Stimulated activated CD4-positive, alpha-beta T cell treated with anti-CD3 and anti-CD28 coated beads, TNF-alpha, amount 100 ng/mL, for 24 hours (primary cell): ENCODE measurements around the gene TLX2.

ENCODE experiments used
- DNase-seq, 3 experiments: peaks; one replicate each; pipeline ENCODE4 v3.0.0-alpha.2; 2020; ENCODE audit warnings: low read depth in 3 of 3

Gene TLX2

DNA sequence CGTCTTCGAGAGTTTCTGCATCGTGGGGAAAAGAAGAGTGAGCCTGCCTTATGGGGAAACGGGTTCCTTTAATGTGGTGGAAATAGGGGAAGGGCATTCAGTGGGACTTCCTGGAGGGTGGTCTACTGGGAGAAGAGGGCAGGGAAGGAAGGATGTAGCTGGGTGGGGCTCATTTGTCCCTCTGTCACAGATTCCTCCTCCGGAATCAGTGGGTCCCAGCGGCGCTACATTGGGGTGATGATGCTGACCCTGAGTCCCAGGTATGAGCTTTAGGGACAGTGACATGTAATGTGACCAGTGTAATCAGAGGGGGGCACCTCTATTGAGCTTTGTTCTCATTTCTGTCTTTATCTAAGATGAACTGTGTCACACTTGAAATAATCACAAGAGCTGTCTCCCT lies 17.4 kb downstream of the TLX2 start:
- DNase-seq, result no peak

DNA sequence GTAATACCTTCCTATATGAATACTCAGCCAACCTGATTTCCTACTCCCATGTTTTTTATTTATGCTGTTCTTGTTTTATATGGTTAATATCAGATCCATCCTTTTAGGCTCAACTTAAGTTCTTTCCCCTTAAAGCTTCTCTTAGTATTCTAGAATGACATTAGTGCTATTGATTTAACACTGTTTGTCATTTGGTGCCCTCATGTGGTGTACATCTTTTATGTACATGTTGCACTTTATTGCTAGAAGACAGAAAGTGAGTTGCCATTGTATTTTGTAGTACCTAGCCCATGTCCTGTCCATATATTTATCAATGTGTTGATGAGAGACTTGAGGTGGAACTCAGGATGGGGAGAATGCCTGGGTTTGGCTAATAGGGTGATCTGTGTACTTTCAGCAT lies 18.0 kb downstream of the TLX2 start:
- no peak for DNase-seq

DNA sequence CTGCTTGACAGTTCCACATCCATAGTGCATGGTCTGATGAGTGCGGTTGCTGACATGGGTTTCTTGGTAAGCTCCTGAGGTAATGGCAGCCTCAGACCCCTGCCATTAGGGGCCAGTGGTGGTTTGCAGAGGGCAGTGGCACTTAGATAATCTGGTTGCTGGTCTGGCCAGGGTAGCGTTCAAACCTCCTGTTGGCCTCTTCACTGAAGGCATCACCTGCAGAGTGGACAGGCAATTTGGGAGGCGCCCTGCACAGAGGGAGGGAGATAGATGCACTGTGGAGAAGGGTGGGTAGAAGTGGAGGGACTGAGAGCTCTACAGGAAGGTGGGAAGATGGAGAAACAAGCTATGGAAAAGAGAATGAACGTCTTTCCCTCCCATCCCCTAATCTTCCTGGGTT lies 19.2 kb downstream of the TLX2 start:
- no peak for DNase-seq

DNA sequence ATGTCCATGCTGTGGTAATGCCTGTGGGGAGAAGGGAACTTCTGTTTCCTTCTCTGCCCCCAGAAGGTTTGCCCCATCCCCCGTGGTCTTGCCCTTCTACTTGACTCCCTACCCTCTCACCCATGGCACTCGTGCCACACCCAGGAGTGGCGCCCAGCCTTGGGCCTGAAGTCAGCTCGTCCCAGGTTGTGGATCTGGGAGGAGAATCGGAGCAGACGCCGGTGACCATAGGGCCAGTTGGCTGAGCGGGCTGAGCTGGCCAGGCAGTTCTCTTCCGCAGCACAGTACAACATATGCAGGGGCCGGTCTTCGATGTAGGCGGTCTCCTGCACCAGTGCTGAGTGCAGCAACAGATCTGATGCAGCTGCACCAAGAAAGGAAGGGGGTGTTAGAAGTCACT lies 20.2 kb downstream of the TLX2 start:
- no peak for DNase-seq

DNA sequence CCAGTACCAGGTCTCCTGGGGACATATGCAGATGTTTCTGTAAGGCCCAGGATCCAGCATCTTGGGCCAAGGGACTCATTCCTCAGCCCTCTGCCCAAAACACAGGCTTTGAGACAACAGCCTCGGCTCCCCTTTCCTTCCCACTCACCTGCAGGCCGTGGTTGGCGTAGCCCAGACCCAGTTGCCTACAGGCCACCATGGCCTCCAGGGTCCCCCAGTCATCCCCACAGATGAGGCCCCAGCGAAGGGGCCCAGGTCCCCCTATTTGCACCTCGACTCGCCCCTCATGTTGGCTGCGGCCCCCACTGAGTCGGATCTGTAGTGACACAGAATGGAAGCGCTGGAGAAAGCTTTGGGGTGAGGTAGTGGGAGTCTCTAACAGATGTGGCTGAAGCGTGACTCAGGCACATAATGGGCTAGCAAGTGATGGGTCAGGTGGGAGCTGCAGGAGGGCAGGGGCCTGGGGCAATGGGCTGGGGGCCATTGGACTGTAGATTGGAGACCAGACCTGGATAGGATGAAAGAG lies 21.3 kb downstream of the TLX2 start:
- DNase-seq, result no peak

DNA sequence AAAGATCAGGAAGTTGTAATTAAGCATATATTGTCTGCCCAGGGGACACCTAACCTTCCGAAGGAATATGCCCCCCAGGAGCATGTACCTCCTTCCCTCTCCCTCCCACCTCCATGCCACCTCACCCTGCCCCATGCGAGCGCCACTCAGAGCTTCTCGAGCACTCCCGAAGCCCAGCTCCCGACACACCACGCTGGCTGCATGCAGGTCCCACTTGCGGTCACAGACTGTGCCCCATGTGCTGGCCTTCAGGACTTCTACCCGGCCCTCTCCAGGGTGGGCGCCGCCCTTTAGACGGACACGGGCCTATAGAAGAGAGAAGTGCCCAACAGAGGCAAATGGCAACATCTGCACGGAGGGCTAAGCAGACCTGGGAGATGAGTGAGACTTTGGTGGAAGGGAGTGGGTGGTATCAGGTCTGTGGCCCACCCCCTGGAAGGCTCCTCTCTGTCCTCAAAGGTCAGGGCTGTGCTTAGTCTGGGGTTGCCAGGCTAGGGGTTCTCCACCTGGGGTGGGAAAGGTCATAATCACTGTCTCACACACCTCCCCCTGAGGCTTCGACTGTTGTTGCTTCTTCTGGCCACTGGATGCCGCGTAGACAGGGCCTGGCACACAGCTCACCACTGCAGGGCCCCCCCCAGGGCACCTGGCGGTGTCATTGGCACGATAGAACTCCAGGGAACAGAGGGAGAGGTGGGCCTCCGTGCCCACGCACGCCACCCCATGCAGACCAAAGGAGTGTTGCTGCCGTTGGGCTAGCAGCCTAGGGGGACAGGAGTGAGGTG lies 22.1 kb downstream of the TLX2 start:
- DNase-seq, result no peak

DNA sequence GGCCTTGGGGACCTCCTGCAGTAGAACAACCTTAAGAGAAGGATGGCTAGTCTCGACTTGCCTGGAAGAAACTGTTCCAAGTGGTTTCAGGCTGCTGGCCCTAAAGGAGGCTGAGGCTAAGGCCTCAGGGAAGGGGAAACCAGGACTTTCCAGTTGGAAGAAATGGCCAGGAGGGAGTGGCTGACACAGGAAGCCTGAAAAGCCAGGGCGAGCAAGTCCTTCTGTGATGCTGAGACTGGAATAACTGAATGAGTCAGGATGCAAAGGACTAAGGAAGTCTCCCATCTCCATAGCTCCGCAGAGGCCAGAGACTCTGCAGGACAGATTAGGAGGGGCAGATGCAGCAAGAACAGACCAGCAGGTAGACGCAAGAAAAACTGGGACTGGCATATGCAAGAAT lies 22.9 kb downstream of the TLX2 start:
- DNase-seq, result no peak

DNA sequence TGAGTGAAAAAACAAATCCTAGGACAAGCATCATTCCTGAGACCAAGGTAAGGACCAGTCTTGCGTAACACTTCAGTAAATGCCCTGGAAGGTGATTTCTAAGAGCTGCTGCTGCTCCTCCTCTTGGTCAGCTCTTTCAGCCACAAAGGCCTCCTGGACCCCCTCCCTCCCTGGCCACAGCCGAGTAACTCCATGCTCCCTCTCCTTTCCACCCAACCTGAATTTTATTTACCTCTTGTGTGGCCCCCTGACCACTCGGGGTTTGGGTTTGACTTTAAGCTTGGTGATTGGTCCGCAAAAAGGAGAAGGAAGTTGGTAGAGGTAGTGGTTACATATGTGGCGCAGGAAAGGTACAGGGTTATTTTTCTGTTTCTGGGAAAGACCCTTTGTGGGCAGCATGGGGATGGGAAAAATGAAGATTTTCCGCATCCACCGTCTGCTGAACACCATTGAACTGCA lies 24.7 kb downstream of the TLX2 start:
- no peak for DNase-seq

DNA sequence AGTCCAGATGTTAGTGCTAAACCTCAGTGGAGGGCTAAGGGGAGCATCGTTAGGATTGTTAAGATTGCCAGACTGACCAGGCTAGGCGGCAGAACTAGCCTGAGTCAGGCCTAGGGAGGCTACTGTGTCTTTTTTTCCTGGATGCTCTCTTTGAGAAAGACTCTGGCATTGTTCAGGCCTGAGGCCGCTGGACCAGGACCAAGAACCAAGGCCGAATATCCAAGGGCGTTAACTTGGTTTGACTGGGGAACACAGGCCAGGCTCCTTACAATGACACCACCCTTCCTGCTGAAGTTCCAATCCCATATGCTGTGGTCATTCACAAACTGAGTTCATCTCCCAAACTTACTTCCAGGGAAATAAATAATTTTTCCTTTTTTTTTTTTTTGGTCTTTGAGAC lies 26.0 kb downstream of the TLX2 start:
- DNase-seq, result no peak

DNA sequence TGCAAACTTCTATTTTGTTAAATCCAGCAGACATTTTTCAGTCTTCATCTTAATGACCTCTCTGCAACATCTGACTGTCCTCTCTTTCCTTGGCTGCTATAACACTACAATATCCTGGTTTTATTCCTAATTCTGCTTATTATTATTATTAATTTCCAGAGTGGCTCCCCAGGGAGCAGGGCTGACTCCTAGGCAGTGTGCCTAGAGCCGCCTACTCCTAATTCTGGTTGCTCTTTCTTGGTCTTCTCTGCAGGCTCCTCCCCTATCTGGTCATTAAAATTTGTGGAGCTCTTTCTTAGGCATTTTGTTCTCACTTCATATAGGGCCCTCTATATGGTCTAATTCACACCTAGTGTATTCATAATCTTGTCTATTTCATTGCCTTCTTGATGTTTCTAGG lies 28.7 kb downstream of the TLX2 start:
- DNase-seq, result no peak

DNA sequence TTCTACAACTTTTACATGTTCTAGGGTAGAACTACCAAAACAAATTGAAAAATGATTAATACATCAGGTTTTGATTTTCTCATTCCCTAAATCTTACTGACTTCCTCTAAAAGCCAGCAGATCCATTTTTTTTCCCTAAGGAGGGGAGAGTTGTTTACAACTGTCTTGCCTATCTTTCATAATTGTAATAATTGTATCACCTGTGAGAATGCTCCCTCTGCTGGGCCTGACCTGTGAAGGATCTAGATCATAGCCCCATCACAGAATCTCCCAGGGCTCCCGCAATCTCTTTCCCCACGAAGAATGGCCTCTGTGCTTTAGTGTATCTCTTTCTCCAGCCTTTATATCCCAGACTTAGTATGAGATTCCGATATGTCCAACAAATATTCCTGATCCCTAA lies 30.4 kb downstream of the TLX2 start:
- no peak for DNase-seq

DNA sequence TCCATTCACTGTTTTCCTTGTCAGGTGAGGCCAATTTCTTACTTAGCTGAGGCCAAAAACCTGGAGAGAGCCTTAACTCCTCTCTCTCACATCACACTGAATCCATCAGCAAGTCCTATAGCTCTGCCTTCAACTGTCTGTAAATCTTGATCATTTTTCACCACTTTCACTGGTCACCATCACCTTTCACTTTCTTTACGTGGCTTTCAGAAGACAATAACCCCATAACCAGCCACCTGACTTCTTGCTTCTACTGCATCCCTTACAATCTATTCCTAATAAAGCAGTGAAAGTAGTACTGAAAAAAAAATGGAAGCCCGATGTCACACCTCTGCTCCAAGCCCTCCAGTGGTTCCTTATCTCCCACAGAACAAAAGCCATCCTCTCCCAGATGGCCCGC lies 31.8 kb downstream of the TLX2 start:
- DNase-seq, result no peak

DNA sequence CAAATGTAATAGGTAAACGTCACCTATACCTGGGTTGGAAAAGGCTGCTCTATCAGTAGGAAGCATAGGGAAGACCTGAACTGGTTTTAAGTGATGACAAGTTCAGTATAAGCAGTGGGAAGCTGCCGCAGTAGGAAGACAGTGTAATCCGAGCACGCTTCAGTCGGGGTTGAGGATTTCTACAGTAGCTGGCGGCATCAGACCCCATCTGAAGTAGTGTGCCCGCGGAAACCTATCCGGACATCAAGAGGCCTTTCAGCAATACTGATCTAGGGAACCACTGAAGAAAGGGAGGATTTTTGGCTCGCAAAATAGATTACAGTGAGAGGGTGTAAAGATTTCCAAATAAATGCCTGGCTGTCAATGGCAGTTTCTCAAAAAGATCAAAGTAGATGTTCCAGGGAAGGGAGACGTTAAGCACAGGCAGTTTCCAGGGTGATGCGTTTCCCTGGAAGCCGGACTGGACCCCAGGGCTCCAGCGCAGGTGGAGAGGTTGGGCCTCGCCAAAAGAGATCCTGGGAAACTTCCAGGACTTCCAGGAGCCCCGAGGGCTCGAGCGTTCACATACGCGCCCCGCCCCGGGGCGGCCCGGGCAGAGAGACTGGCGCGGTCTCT lies 34.1 kb downstream of the TLX2 start:
- DNase-seq, result no peak

DNA sequence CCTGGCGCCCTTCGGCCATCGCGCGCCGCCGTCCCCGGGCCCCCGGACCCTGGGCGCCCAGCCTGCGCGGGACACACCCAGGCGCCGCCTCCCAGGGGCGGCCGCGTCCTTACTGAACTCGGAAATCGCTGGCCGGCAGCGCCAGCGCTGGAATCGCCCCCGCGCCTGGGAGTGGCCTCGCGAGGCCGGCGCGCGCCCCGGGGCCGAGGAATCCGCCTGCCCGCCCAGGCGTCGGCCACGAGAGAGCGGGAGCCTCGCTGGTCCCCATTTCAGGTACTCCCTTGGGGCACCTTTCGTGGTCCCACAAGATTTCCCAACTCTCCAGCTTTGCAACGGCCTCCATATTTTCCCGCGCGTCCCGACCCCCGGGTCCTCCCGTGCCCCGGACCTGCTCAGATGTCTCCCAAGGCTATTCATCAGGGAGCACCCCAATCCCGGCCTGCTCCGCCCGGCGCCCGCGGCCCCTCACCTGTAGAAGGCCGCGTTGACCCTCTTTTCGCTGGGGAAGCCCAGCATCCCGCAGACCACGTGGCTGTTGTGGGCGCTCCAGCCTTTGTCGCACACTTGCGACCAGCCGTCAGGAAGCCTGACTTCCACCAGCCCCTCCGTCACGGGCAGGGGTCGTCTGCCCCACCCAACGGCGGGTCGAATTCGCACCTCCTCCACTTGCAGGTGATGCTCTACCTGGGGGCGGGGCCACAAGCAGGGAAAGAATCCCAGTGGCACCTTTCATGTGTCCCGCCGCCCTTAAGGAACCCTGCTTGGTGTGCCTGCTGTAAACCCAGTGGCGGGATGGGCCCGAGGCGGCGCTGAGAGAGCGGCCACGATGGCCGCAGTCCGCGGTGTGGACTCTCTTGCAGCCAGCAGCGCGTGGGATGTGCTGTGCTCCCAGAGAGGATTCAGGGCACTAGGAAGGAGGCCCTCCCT lies 34.9 kb downstream of the TLX2 start:
- peak in 1 of 3 experiments; percentile 32 for DNase-seq

DNA sequence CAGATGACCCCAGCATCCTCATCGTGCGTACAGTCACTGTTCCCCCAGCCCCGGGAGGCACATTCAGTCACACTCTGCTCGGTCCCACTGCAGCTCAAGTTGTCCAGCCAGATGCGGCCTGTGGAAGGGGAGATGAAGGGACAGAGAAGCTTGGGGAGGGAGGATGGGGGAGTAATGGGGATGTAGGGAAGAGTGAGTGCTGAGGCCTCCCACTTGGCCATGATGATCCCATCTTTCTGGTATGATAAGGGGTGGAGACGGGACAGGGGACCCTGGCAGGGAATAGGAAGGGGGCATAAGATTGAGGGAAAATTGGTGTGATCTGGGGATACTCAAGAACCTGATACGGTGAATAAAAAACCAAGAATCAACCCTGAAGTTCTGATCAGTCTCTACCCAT lies 36.0 kb downstream of the TLX2 start:
- no peak for DNase-seq

DNA sequence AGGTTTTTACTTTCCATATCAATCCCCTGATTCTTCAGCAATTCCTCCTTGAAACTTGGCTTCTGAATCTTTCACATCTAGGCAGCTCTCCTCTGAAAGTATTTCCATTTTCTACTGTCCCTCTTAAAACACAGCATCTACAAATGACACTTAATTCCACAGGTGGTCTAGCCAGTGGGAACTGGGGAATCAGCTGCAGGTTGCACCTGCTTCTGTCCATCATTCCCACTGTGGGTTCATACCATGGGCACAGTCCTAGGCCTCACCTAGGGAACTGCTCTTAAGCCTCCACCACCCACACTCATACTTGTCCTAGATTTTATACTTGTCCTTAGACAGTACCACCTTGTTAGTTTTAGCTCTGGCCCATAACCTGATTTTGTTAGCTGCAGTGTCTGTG lies 37.3 kb downstream of the TLX2 start:
- DNase-seq, result no peak

DNA sequence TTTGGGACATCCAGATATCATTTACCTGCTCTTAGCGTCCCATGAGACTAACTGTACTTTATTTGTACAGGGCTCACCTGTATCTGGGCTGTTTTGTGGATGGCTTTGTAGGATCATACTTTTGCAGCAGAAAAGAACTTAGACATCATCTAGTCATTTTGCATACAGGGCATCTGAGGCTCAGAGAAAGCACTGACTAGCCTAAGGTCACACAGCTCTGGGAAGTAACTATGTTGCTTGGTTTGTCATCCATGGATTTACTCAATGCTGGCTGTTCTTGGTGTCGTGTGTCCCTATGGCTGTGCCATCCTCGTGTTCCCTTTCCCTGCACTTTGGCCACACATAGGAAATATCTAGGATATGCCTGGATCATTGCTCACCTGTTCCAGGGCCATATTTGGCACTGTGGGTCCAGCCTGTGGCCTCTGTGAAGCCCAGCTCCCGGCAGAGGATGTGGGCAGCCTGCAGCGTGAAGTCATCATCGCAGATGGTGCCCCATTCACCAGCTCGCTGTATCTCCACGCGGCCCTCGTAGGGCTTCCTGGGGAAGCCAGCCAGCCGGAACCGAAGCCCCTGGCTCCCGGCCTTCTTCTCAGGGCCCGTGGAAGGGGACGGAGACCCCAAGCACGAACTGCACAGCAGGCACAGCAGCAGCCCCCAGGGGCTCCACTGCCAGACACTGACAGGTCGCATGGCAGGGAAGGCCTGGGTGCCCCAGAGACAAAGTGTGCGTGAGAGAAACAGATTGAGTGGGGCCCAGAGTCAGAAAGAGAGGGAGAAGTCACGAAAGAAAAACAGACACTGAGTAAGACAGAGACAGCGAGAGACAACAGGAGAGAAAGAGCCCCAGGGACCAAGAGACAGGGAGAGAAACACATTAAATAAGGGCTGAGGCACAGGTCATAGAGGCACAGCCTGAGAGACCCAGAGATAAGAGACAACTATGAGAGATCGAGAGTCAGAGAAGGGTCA lies 38.0 kb downstream of the TLX2 start:
- DNase-seq, result no peak

DNA sequence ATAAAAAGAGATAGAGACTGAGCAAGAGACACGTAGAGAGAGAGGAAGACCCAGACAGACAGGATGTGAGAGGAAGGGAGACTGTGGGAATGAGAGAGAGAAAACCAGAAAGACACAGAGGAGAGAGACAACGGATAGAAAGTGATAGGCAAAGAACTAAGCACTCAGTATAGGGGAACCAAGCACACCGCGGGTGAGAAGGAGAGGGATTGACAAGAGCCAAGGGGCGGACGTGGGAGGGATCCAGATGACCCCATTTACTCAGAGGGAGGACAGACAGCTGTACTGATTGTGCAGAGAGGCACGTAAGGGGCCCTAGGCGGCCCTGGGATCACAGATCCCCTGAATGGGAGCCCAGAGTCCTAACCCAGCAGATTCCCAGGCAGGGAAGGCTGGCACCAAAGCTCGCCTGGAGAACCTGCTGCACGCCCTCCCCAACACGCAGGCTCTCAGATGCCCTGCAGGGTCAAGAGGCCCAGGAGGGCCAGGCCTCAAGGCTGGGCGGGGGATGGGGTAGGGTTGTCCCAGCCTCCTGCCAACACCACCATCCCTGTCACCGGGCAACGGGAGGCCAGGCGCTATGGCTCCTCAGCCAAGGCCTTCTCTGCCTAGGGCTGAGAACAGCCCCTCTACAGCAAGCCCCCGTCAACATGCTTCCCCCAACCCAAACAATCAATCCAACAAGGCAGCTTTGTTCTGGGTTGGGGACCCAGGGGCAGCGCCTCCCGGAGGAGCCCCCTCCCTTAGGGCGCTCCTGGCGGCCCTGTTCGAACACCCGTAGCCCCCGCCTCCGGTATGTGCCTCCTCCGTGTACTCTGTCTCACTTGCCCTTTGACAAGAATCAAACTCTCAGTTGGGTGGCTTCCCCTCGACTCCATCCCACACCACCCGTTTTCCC lies 38.9 kb downstream of the TLX2 start:
- no peak for DNase-seq

DNA sequence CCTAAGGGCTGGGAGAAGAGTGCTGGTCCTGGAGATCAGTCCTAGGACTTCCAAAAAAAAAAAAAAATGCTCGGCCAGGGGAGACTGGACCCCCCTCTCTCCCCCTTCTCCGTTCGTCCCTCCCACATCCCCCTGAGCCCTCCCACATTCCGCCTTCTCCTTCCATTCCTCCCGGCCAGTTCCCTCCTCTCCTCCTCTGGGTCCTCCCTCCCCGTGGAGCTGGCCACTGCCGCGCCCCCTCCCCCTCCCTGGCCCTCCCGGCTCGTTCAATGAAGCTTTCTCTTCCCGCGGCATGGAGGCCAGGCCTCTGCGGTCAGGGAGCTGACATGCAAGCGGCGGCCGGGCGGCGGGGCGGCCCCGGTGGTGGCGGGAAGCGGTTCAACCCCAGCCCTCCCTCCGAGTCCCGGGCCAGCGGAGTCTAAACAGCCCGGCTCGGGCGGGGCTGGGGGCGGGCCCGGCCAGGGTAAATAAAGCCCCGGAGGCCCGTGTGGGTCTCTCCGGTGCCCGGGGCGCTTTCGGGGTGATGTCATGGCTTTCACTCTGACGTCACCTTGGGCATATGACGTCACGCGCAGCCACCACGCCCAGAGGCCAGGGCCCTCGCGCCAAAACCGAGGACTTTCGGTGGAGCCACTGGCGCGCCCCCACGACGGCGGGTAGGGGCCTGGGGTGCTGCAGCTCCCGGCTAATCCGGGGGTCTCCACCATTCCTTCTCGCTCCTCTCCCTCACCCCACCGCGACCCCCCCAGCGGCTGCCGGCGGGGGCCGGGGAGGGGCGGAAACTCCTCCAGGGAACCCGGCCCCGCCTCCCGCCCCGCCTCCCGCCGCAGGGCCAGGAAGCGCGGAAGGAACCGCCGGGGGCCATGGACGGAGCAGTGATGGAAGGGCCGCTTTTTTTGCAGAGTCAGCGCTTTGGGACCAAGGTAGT lies 39.9 kb downstream of the TLX2 start, which contains the start of the genes DOK1 and LOXL3:
DOK1 (plus strand) TSS at position 829 of the 928 bp plus-strand sequence; CDS start at position 864, 35 bp downstream.
LOXL3 (minus strand) TSS at position 51 of the 928 bp plus-strand sequence. CDS start 1,308 bp downstream, outside the sequence.
- DNase-seq, result peak; percentile 67 to 86 (median 71)
